MG63 (cell line): ENCODE measurements around the gene MTHFD1L. TPM values are rescaled to one million over a fixed set of nuclear protein-coding genes. Genes with fewer than 3 reads are reported as not detected.

Source experiments
- DNase-seq: peaks from one replicate; pipeline ENCODE4 v3.0.0-alpha.2; 2020
- H3K27me3 ChIP-seq: fragments of 250-450 bp; sonication (Bioruptor Pico); 2 replicates; pipeline ENCODE4 v1.5.1; 2020; ENCODE audit warnings: mild to moderate bottlenecking, moderate library complexity
- H3K36me3 ChIP-seq: fragments of 250-450 bp; sonication (Bioruptor Pico); 2 replicates; pipeline ENCODE4 v1.5.1; 2020; ENCODE audit warnings: mild to moderate bottlenecking, moderate library complexity
- H3K4me3 ChIP-seq: fragments of 250-450 bp; sonication (Bioruptor Pico); 2 replicates; pipeline ENCODE4 v1.5.1; 2020; ENCODE audit warnings: mild to moderate bottlenecking, moderate library complexity
- H3K9me3 ChIP-seq: fragments of 250-450 bp; sonication (Bioruptor Pico); 2 replicates; pipeline ENCODE4 v1.5.1; 2020; ENCODE audit warnings: mild to moderate bottlenecking, moderate library complexity
- total RNA-seq: library from RNA; depleted of rRNA; stranded (reverse); fragments of >200 nt; shearing (Covaris generic); gene quantifications from 2 replicates; pipeline ENCODE4 v1.2.3, GENCODE V29; 2014; ENCODE audit warnings: low replicate concordance

MTHFD1L gene
- total RNA-seq, 1 experiment from 2014 or later = 64.8 TPM

DNA sequence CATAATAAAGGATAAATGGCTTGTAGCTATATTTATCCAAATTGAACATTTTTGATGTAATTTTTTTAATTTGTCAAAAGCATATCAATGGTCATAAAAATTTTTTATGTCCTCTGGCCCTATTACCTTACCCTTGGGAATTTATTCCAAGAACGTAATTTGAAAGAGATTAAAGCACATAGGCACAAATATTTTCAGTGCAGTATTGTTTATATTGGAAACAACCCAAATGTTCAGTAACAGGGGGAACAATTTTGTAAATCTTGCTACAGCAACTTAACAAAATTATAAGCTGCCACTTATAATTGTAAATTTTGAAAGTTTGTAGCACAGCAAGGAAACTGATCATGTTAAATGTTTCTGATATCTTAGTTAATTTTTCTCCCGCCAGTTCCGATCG is 142.4 kb downstream of the MTHFD1L start:
- H3K4me3 ChIP-seq = no peak overlapping the region
- peaks cover 42% of the 10 kb centered on the region for H3K36me3 ChIP-seq
- H3K27me3 ChIP-seq = no peaks in the 10 kb centered on the region
- DNase-seq = no peak
- no peaks in the 10 kb centered on the region for H3K9me3 ChIP-seq

DNA sequence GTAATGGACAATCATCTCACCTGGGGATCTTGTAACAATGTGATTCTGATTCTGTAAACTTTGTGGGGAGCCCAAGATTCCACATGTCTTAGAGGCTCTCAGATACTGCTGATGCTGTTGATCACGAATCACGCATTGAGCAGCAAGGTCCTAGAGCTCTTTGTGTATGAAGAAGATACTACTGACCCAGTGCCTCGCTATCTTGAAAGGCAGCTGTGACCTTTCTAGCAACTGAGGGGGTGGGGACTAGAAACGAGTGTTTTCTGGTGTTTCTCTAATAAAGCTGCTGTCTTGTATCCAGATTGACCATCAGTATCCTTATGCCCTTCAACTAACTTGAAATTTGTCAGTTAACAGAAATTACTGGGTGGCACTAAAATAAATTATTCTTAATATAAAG is 142.9 kb downstream of the MTHFD1L start:
- H3K4me3 ChIP-seq = no peak overlapping the region
- no peak for DNase-seq
- H3K27me3 ChIP-seq = no peaks in the 10 kb centered on the region

DNA sequence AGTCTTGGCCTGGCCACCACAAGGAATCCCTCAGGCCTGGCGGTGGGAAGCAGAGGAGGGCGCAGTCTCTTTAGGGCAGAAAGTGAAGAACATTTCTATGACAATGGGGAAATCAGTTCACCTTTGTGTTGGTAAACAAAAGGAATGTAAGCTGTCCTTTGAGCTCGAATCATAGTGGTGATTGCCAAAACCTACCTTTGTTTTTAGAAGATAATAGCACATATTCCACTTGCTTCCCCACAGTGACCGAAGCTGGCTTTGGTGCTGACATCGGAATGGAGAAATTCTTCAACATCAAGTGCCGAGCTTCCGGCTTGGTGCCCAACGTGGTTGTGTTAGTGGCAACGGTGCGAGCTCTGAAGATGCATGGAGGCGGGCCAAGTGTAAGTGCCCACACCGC is 144.1 kb downstream of the MTHFD1L start:
- no peaks in the 10 kb centered on the region for H3K9me3 ChIP-seq
- no peak for DNase-seq
- no peaks in the 10 kb centered on the region for H3K27me3 ChIP-seq
- peaks cover 56% of the 10 kb centered on the region for H3K36me3 ChIP-seq
- no peak overlapping the region for H3K4me3 ChIP-seq

More for the DNA sequence above, 142.9 kb downstream of the MTHFD1L start:
- no peaks in the 10 kb centered on the region for H3K9me3 ChIP-seq
- peaks cover 46% of the 10 kb centered on the region for H3K36me3 ChIP-seq

DNA sequence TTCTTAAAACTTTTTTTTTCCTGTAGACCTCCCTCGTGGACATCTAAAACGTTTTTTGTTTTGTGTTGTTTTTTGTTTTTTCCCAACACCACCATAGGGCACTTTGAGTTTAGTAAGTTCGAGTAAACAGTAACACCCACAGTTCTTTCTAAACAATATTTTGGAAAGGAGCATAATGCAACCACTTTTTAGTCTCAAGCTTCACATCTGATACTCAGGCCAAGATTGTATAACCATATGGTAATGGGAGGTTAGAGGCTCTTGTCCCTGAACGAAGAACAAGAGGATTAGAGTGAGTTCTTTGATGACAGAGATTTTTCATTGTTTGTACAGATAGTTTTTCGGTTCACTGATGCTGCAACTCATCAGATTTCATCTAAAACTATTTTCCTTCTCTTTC is 144.6 kb downstream of the MTHFD1L start:
- Histone ChIP-seq H3K9me3 (no peaks in the 10 kb centered on the region), H3K27me3 (no peaks in the 10 kb centered on the region), H3K4me3 (no peak overlapping the region), H3K36me3 (peaks cover 59% of the 10 kb centered on the region)
- no peak for DNase-seq

DNA sequence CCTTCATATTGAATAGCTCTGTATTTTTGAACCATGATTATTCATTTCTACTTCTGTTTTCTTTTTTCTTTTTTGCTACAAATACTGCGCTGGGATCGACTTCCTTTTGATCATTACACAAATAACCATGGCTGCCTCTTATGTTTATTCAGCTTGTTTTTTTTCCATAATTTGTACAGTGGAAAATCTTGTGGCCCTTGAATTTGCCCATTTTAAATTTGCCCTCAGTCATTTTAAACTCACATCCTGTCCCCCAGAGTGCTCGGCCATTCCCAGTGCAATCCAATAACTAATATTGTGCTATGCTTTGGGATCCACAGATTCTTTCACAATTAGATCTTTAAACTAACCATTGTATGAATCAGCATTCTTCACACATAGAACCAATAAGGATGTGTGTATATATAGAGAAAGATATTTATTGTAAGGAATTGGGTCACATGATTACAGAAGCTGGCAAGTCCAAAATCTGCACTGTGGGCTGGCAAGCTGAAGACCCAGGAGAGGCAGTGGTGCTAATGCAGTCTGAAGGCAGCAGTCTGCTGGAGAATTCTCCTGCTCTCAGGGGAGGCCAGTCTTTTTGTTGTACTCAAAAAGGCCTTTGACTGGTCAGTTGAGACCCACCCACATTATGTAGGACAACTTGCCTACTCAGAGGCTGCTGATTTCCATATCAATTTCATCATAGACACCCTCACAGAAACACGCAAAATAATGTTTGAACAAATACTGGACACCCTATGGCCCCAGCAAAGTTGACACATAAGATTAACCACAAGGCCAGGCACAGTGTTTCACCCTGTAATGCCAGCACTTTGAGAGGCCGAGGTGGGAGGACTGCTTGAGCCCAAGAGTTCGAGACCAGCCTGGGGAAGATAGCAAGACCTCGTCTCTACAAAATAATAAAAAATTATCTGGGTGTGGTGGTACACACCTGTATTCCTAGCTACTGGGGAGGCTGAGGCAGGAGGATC is 147.1 kb downstream of the MTHFD1L start:
- Histone ChIP-seq H3K9me3 (no peaks in the 10 kb centered on the region), H3K36me3 (peaks cover 65% of the 10 kb centered on the region), H3K4me3 (no peak overlapping the region), H3K27me3 (no peaks in the 10 kb centered on the region)
- DNase-seq = peak; percentile 38

DNA sequence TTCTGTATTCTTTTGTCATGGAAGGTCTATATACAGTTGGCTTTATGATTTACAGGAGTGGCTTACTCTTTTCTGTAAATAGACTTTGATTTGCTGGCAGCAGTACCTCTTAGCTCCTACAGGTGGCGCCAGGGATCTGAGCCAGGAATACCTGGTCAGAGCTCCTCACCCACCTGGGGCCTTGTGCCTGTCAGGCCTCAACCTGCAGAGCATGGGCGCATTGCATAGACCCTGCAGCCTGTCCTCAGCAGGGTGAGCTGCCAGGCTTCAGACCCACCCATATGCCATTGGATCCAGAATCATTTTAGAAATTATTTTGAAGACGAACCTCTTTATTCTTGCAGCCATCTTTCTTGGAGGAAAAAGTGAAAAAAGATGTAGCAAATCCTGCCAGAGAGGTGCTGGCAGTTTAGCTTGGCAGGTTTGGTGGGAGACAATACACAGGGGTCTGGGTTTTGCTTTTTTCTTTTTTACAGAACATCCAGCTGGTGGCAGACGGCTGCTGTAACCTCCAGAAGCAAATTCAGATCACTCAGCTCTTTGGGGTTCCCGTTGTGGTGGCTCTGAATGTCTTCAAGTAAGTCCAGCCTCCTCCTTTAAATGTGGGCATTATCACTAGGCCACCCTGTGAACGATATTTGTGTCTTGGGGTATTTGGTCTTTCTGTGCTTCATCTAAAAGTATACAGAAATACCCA is 149.1 kb downstream of the MTHFD1L start:
- DNase-seq = peak; percentile 32
- Histone ChIP-seq H3K9me3 (no peaks in the 10 kb centered on the region), H3K27me3 (no peaks in the 10 kb centered on the region), H3K36me3 (peaks cover 70% of the 10 kb centered on the region), H3K4me3 (no peak overlapping the region)

DNA sequence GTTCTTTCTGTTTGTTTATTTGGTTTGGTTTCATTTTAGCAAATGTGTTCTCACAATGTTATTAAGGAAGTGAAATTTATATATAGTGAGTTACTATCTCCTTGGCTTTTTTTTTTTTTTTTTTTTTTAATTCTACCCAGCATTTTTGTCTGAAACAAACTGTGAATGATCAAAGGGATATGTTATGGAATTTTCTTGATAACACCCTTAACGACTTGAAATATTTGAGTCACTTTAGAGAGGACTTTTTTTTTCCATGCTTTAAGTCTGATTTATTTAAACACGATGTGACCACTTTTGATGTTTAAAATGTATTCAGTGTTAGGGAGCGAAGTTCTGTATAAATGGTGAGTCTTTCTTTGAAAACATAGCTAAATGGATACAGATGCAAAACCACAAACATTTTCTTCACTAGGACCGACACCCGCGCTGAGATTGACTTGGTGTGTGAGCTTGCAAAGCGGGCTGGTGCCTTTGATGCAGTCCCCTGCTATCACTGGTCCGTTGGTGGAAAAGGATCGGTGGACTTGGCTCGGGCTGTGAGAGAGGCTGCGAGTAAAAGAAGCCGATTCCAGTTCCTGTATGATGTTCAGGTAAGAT is 149.7 kb downstream of the MTHFD1L start:
- DNase-seq = no peak
- Histone ChIP-seq H3K27me3 (no peaks in the 10 kb centered on the region), H3K36me3 (peaks cover 69% of the 10 kb centered on the region), H3K9me3 (no peaks in the 10 kb centered on the region), H3K4me3 (no peak overlapping the region)

DNA sequence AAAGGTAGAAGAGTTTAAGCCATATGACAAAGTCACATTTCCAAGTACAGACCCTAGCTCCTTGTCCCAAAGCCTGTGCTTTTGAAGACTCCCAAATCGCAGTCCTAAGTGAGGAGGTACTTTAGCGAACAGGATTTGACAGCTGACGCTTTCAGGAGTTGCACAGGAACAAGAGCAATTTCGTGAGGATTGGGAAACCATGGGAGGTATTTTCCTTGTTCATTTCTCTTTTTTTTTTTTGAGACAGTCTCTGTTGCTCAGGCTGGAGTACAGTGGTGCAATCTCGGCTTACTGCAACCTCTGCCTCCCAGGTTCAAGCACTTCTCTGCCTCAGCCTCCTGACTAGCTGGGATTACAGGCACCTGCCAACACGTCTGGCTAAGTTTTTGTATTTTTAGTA is 150.6 kb downstream of the MTHFD1L start:
- Histone ChIP-seq H3K9me3 (no peaks in the 10 kb centered on the region), H3K36me3 (peaks cover 68% of the 10 kb centered on the region), H3K4me3 (no peak overlapping the region), H3K27me3 (no peaks in the 10 kb centered on the region)
- DNase-seq = no peak

DNA sequence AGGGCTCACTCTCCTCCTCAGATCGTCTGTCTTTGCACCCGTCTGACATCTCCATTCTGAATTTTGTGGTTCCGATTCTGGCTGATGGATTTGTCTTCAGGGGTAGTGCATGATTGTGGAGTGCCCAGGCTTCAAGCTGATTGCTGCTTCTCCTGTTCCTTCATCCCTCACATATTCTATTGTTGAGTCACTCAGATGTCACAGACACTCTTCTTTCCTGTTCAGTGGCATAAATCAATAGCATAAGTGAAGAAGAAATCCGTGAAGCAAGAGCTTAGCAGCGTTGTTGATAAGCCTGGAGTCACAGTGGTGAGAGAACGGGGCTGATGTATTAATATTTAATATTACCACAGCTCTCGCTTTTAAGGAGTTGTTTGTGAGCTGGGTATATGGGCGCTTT is 152.5 kb downstream of the MTHFD1L start:
- H3K27me3 ChIP-seq = no peaks in the 10 kb centered on the region
- DNase-seq = no peak
- peaks cover 63% of the 10 kb centered on the region for H3K36me3 ChIP-seq
- no peak overlapping the region for H3K4me3 ChIP-seq
- no peaks in the 10 kb centered on the region for H3K9me3 ChIP-seq

DNA sequence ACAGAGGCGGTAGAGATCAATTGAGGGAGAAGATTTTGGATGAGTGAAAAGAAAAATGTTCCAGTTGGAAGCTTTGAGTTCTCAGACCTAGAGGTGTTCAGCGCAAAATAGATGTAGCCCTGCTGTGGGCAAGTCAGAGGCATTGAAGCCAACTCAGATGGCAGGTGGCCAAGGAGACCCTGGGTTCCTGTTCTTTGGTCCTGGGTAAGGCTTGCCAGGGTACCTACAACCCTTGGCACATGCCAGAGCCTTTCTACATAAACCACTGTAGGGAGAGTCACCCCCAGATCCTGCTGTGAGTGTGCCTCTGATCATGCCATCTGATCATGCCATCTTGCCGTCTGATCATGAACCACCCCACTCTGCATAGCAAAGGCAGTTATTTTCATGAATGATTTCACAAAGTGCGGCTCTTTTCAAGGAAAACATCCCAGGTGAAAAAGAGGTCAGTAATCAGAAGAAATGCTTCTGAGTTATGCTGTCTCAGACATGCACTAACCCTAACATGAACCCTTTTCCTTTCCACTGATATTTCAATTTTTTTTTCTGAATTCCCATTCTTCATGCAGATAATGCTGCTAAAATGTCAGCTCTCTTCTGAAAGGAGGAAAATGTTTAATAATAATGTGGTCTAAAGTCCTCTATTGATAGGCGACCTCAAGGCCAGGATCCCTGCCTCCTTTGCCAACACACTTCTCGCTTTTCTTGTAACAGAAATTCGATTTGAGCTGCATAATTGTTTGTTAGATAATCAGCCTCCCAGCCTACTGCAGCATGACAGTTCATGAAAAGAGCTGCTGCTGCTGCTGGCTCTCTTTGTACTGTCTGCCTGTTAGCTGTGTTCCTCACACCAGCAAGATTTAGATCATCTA is 153.6 kb downstream of the MTHFD1L start:
- Histone ChIP-seq H3K4me3 (no peak overlapping the region), H3K9me3 (no peaks in the 10 kb centered on the region), H3K36me3 (peaks cover 59% of the 10 kb centered on the region), H3K27me3 (no peaks in the 10 kb centered on the region)
- DNase-seq = no peak

DNA sequence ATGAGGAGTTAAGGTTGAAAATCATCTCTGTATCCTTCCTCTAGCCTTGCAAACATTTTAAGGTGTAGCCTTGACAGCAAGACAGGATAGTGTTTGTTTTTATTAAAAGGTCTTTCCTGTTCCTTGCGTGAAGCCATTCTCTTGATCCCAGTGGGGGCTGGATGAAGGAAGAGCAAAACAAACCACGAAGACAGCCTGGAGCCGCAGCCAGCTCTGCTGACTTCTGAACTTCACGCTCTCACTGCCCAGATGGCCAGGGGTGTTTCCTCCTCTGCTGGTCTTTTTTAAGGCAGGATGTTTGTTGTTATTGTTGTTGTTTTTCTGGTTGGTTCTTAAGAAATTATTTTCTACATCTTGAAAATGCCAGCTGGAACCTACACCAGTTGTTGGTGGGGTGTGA is 156.4 kb downstream of the MTHFD1L start:
- Histone ChIP-seq H3K9me3 (no peaks in the 10 kb centered on the region), H3K27me3 (no peaks in the 10 kb centered on the region), H3K4me3 (no peak overlapping the region), H3K36me3 (peaks cover 52% of the 10 kb centered on the region)
- no peak for DNase-seq

DNA sequence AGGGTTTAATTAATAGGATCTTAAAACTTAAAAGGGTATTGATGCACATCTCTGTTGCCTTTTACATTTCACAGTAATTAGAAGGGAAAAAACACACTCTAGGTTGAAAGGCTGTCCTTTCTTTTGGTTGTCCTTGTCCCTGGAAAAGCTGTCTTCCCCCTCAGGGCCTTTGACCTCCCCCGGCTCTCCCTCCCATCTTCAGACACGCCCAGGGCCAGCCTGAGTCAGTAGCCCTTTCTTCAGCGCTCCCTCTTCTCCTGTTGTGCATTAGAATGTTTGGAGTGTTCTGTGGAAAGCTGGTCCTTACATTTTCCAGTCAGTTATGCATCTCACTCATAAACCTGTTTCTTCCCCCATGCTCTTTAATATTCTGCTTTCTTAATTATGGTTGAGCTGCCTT is 157.0 kb downstream of the MTHFD1L start:
- no peak for DNase-seq
- H3K27me3 ChIP-seq = no peaks in the 10 kb centered on the region
- H3K4me3 ChIP-seq = no peak overlapping the region
- no peaks in the 10 kb centered on the region; the same call in 1 of the 2 replicates for H3K9me3 ChIP-seq
- H3K36me3 ChIP-seq = peaks cover 54% of the 10 kb centered on the region

DNA sequence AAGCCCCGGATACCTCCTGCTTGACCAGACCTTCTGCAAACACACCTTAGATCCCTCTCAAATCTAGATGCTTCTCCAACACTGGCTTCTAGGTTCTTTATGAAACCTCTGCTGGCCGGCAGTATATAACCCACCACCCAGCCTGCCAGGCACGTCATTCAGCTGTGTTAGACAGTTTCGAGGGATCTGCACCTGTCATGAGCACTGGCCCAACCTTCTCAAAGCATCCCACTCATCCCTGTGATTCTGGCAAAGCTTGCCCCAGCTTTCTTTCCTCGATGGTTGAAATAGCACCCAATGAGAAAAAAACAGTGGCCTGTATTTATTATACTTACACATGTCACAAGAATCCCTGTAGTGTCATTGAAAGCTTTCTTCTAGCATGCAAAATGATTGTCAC is 157.8 kb downstream of the MTHFD1L start:
- Histone ChIP-seq H3K27me3 (no peaks in the 10 kb centered on the region), H3K4me3 (no peak overlapping the region), H3K9me3 (no peaks in the 10 kb centered on the region; the same call in 1 of the 2 replicates), H3K36me3 (peaks cover 55% of the 10 kb centered on the region)
- DNase-seq = no peak

DNA sequence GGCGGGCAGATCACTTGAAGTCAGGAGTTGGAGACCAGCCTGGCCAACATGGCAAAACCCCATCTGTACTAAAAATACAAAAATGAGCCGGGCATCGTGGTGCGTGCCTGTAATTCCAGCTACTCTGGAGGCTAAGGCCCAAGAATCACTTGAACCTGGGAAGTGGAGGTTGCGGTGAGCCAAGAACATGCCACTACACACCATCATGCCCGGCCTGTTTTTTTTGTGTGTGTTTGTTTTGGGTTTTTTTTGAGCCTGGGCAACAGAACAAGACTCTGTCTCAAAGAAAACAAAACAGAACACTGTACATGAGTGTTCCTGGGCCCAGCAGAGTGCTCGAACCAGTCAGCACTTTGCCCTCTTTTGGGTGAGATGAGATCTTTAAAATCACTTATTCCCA is 159.1 kb downstream of the MTHFD1L start:
- Histone ChIP-seq H3K36me3 (peaks cover 52% of the 10 kb centered on the region), H3K27me3 (no peaks in the 10 kb centered on the region)
- DNase-seq = no peak

DNA sequence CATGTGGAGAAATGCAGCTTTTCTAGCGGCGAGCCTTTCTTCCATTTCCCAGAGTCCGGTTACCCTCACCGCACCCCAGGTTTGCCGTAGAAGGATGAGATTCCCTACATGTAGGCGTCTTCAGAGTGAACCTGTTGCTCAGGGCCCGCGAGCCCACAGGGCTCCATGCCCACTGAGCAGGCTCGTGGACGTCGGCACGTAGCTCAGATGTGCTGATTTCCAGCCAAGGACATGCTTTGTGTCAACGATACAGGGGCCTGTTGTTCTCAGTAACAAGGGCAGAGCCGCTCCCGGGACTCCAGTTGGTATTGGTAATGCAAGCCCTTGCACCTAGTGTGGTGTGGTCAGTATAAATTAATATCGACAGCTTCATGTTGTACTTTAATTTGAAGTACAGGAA is 159.6 kb downstream of the MTHFD1L start:
- H3K27me3 ChIP-seq = no peaks in the 10 kb centered on the region
- no peak for DNase-seq
- H3K4me3 ChIP-seq = no peak overlapping the region
- peaks cover 51% of the 10 kb centered on the region for H3K36me3 ChIP-seq
- no peaks in the 10 kb centered on the region; the same call in 1 of the 2 replicates for H3K9me3 ChIP-seq

More for the DNA sequence above, 159.1 kb downstream of the MTHFD1L start:
- no peaks in the 10 kb centered on the region; the same call in 1 of the 2 replicates for H3K9me3 ChIP-seq
- no peak overlapping the region for H3K4me3 ChIP-seq

DNA sequence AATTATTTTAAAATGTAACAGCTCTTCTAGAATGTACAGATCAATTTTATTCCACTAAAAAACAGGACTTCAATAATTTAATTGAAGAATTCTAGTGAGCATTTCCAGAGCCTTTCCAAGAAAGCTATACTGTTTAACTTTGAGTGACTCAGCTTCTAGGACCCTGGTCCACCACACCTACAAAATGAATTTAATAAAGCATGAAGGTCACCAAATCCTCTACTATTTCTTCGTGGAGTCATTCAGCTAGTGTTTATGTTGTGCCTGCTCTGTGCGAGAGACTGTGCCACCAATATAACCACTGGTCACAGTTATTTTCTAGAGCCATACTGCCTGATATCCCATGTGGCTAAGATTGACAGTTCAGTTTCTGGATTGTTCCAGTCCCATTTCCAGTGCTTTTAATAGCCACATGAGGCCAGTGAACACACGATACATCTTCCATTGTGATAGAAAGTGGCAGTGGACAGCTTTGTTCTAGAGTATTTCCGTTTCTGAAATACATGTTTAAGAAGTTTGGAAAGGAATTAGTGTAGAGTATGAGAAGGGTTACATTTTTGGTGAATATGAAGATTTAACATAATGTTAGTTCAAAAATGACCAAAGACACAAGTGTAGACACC is 160.7 kb downstream of the MTHFD1L start:
- Histone ChIP-seq H3K27me3 (no peaks in the 10 kb centered on the region), H3K4me3 (no peak overlapping the region), H3K36me3 (peaks cover 48% of the 10 kb centered on the region), H3K9me3 (no peaks in the 10 kb centered on the region; the same call in 1 of the 2 replicates)
- DNase-seq = no peak
